Mesodermal cell (in vitro differentiated cells): ENCODE results near the gene NDUFB11.
"Not testable (repeated sequence)": the region's sequence is repeated elsewhere in the genome, so short reads cannot be mapped to it uniquely, and the experiment has no call there.

Experiments
- H3K27ac ChIP-seq: 2 replicates; pipeline ENCODE4 v1.7.0; 2013; ENCODE audit warnings: mild to moderate bottlenecking, low read depth, low read length, moderate library complexity; ENCODE audit not compliant: severe bottlenecking
- H3K36me3 ChIP-seq: 2 replicates; pipeline ENCODE4 v1.7.1; 2013; ENCODE audit warnings: mild to moderate bottlenecking, low read length, moderate library complexity; ENCODE audit not compliant: control insufficient read depth, insufficient read depth
- H3K4me1 ChIP-seq: one replicate; pipeline ENCODE4 v1.7.1; 2013; ENCODE audit warnings: mild to moderate bottlenecking, low read length; ENCODE audit not compliant: insufficient read depth, control insufficient read depth, poor library complexity, severe bottlenecking
- H3K4me3 ChIP-seq: 2 replicates; pipeline ENCODE4 v1.7.0; 2013; ENCODE audit warnings: low read length, control low read depth, mild to moderate bottlenecking; ENCODE audit not compliant: insufficient read depth, poor library complexity, severe bottlenecking; ENCODE audit errors: extremely low read depth
- H3K9me3 ChIP-seq: 2 replicates; pipeline ENCODE4 v1.7.1; 2013; ENCODE audit warnings: mild to moderate bottlenecking, low read length, moderate library complexity; ENCODE audit not compliant: control insufficient read depth
- WGBS, 2 experiments: methylation state at CpG; one replicate each; pipeline ENCODE4 v1.1.5; 2013; ENCODE audit warnings: missing lambda C conversion rate in 2 of 2; ENCODE audit not compliant: insufficient coverage in 2 of 2; 5-methylcytosine and 5-hydroxymethylcytosine counted together

The NDUFB11 gene

DNA sequence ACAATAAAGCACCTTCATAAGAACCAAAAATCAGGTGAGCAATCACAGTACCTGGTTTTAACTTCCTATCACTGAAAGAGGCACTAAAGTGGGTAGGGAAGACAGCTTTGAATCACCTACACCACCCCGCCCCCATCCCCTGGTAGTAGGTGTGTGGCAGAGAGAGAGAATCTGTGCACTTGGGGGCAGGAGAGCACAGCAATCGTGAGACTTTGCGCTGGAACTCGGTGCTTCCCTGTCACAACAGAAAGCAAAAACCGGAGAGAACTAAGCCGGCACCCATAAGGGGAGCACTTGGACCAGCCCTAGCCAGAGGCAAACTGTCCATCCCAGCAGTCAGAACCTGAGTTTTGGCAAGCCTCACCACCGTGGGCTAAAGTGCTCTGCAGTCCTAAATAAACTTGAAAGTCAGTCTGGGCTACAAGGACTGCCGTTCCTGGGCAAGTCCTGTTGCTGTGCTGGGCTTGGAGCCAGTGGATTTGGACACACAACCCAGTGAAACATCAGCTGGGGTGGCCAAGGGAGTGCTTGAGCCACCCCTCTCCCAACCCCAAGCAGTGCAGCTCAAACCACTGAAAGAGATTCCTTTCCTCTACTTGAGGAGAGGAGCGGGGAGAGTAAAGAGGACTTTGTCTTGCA, 32.1 kb downstream of the NDUFB11 start:
- H3K4me3 ChIP-seq = no peak overlapping the region
- no peaks in the 10 kb centered on the region for H3K4me1 ChIP-seq
- no peak overlapping the region for H3K27ac ChIP-seq
- no peaks in the 10 kb centered on the region for H3K36me3 ChIP-seq
- WGBS, 2 experiments = 39 to 60% methylated on average over 2 to 3 of the region's 9 CpGs
- no peaks in the 10 kb centered on the region for H3K9me3 ChIP-seq

DNA sequence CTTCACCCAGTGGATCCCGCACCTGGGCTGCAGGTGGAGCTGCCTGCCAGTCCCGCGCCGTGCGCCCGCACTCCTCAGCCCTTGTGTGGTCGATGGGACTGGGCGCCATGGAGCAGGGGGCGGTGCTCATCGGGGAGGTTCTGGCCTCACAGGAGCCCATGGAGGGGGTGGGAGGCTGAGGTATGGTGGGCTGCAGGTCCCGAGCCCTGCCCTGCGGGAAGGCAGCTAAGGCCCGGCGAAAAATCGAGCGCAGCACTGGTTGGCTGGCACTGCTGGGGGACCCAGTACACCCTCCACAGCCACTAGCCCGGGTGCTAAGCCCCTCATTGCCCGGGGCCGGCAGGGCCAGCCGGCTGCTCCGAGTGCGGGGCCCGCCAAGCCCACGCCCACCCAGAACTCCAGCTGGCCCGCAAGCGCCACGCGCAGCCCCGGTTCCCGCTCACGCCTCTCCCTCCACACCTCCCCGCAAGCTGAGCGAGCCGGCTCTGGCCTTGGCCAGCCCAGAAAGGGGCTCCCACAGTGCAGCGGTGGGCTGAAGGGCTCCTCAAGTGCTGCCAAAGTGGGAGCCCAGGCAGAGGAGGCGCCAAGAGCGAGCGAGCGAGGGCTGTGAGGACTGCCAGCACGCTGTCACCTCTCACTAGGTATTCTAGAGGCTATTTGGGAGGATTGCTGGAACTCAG, 33.4 kb downstream of the NDUFB11 start:
- H3K27ac ChIP-seq, H3K9me3 ChIP-seq, H3K36me3 ChIP-seq, H3K4me3 ChIP-seq, H3K4me1 ChIP-seq: not testable (repeated sequence)
- 83% methylated on average over 1 of the region's 40 CpGs; no CpG with 5 or more reads in 1 of the 2 experiments for WGBS, 2 experiments

DNA sequence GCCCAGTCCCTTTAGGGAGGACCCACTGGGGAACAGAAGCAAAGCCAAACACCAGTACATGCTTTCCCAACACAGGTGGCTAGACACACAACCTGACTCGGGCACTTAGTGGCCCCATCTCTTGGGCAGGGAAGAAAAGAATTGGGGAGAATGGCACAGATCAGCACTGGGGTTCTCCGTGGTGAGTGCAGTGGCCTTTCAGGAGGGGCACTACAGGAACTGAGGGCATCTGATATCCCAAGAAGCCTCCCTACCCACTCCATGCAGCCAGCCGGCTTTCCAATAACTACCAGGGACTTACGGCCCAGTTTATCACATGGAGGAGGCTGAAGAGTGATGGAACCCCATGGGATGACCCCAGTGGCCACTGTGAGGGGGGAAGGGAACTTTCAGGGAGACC, 43.3 kb downstream of the NDUFB11 start:
- Histone ChIP-seq H3K4me3 (no peak overlapping the region), H3K36me3 (no peaks in the 10 kb centered on the region), H3K27ac (no peak overlapping the region), H3K9me3 (no peaks in the 10 kb centered on the region), H3K4me1 (no peaks in the 10 kb centered on the region)
- no CpG with 5 or more reads among the region's 4 CpGs for WGBS, 2 experiments

DNA sequence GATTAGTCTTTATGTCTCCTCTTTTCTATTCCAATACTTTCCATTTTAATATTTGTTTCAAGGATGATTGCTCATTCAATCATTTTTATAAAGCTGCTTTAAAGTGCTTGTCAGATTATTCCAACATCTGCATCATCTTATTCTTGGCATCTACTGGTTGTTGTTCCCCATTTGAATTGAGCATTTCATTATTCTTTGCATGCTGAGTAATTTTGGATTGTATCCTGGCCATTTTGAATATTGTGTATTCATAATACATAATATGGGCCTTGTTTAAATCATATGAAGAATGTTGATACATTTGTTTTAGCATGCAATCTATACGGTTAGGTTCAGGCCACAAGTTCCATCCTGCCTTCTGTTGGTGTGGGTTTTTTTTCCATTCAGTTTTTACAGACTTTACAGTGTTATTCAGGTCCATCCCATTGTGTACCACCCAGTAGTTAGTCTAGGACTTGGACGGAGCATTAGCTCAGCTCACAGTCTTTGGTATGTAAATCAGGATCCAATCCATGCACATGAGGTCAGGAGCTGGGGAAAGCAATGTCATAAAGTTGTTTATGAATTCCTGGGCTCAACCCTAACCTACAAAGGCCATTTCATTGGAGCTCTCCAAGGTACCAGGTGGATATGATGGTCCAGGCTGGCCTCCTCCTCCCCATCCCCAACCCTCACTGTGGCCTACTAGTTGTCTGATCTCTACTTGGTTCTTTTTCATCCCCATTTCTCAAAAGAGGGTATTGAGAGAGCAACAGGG, 46.0 kb downstream of the NDUFB11 start:
- no peaks in the 10 kb centered on the region for H3K36me3 ChIP-seq
- no peak overlapping the region for H3K27ac ChIP-seq
- no peak overlapping the region for H3K4me3 ChIP-seq
- no peaks in the 10 kb centered on the region for H3K4me1 ChIP-seq
- WGBS, 2 experiments = 80% methylated on average over 1 of the region's 2 CpGs; no CpG with 5 or more reads in 1 of the 2 experiments
- H3K9me3 ChIP-seq = no peaks in the 10 kb centered on the region

DNA sequence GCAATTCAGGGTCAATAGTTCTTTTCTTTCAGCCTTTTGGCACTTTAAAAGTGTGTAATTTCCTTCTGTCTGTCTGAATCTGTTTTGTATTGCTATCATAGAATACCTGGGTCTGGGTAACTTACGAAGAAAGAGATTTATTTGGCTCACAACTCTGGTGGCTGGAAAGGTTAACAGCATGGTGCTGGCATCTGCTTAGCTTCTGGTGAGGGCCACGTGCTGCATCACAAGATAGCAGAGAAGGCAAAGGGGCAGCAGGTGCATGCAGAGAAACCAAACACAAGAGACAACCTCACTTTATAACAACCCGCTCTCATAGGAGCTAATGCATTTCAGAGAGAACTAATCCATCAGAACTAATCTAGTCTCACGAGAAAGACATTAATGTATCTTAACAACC, 47.5 kb downstream of the NDUFB11 start:
- WGBS, 2 experiments = no CpG with 5 or more reads among the region's 4 CpGs
- Histone ChIP-seq H3K27ac (no peak overlapping the region), H3K4me3 (no peak overlapping the region), H3K9me3 (no peaks in the 10 kb centered on the region), H3K36me3 (no peaks in the 10 kb centered on the region), H3K4me1 (no peaks in the 10 kb centered on the region)

DNA sequence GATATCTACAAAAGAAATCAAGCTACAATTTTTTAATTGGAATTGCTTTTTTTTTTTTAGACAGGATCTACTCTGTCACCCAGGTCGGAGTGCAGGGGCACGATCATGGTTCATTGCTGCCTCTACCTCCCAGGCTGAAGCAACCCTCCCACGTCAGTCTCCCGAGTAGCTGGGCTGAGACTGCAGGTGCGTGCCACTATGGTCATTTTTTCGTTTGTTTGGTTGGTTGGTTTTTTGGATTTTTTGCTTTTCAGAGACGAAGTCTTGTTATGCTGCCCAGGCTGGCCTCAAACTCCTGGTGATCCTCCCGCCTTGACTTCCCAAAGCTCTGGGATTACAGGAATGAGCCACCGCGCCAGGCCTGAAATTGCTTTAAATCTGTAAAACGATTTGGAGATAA, 50.6 kb downstream of the NDUFB11 start:
- H3K4me3 ChIP-seq = no peak overlapping the region
- H3K36me3 ChIP-seq = no peaks in the 10 kb centered on the region
- no peak overlapping the region for H3K27ac ChIP-seq
- H3K4me1 ChIP-seq = peaks cover 2% of the 10 kb centered on the region
- H3K9me3 ChIP-seq = no peaks in the 10 kb centered on the region
- WGBS, 2 experiments = 40 to 89% methylated on average over 2 to 3 of the region's 11 CpGs

DNA sequence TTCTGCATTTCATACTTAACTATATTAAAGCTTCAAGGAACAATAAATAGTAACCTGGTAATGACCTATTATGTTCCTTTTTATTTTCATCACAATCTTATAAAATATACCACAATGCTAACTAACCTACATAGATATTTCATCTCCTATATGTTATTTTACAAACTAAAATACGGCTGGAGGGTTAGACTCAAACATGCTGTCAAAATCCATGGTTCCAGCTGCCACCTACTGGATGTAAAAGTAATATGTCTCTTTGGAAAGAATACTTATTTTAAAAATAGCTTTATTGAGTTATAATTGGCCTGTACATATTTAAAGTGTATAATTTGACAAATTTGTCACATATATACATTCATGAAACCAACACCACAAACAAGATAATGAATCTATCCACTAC, 51.3 kb downstream of the NDUFB11 start:
- no CpG with 5 or more reads among the region's 1 CpG for WGBS, 2 experiments
- no peak overlapping the region for H3K27ac ChIP-seq
- H3K36me3 ChIP-seq = no peaks in the 10 kb centered on the region
- no peaks in the 10 kb centered on the region for H3K9me3 ChIP-seq
- H3K4me3 ChIP-seq = no peak overlapping the region
- peaks cover 2% of the 10 kb centered on the region for H3K4me1 ChIP-seq
